Upper lobe of left lung (tissue), 6 donors: ENCODE measurements around the gene XYLT1. TPM values are rescaled to one million over a fixed set of nuclear protein-coding genes. Genes with fewer than 3 reads are reported as not detected.

Experiments
- ATAC-seq, 2 donors: fragments of 200-7000 bp; cut with Tn5 transposase; one replicate each; pipeline ENCODE4 v1.9.1; 2022; ENCODE audit warnings: mild to moderate bottlenecking in 2 of 2, moderate library complexity in 2 of 2; ENCODE audit not compliant: low FRiP score in 2 of 2
- DNase-seq, 2 donors: peaks; one replicate each; pipeline ENCODE4 v3.0.0-alpha.2; 2019 to 2020
- H3K27ac ChIP-seq, 4 donors: fragments of 200-600 bp; sonication (generic); one replicate each; pipeline ENCODE4 v1.5.1; 2016 to 2019
- H3K27me3 ChIP-seq, 4 donors: fragments of 200-600 bp; sonication (generic); one replicate each; pipeline ENCODE4 v1.5.1; 2017 to 2019
- H3K36me3 ChIP-seq, 4 donors: fragments of 200-600 bp; sonication (generic); one replicate each; pipeline ENCODE4 v1.5.1; 2016 to 2019
- H3K4me1 ChIP-seq, 4 donors: fragments of 200-600 bp; sonication (generic); one replicate each; pipeline ENCODE4 v1.5.1; 2018 to 2019
- H3K4me3 ChIP-seq, 4 donors: fragments of 200-600 bp; sonication (generic); one replicate each; pipeline ENCODE4 v1.5.1; 2017 to 2019; ENCODE audit warnings: mild to moderate bottlenecking in 2 of 4, moderate library complexity in 1 of 4
- H3K9me3 ChIP-seq, 4 donors: fragments of 200-600 bp; sonication (generic); one replicate each; pipeline ENCODE4 v1.5.1; 2018 to 2019
- EP300 ChIP-seq, 4 donors: sonication (generic); formaldehyde crosslinking; IDR thresholded peaks; one replicate each; pipeline ENCODE4 v1.5.1; 2017; ENCODE audit warnings: antibody characterized with exemption in 4 of 4, control low read depth in 2 of 4
- POLR2A ChIP-seq, 4 donors: fragments of 450-650 bp; IDR thresholded peaks; one replicate each; pipeline ENCODE4 v1.5.1; 2016 to 2017; ENCODE audit warnings: antibody characterized with exemption in 4 of 4, mild to moderate bottlenecking in 2 of 4
- POLR2AphosphoS5 ChIP-seq, 2 donors: sonication (generic); formaldehyde crosslinking; IDR thresholded peaks; one replicate each; pipeline ENCODE4 v1.5.1; 2017; ENCODE audit warnings: antibody characterized with exemption in 2 of 2
- WGBS, 2 donors: methylation state at CpG; one replicate each; pipeline ENCODE4 v1.1.5; 2017 to 2018; 5-methylcytosine and 5-hydroxymethylcytosine counted together
- total RNA-seq, 6 donors: library from RNA; depleted of rRNA in 4 of 6; stranded (reverse); fragments of >200 nt in 4 of 6; gene quantifications; one replicate each; pipeline versions ENCODE4 v1.1.0 to v1.2.1, GENCODE V29; 2016 to 2021
- TF ChIP-seq, protein P1 (sequence below), 6 experiments: fragments of 450-650 bp in 4 of 6; fragments of 200-600 bp in 2 of 6; sonication (generic) in 2 of 6; IDR thresholded peaks; one replicate each; pipeline ENCODE4 v1.5.1; 2016 to 2019; ENCODE audit warnings: antibody characterized with exemption in 6 of 6
- donor health status: DM: no; HTN: no; CAD: no; lungs with moderate emphysema.
- donor health status: DM: no; HTN: yes; CAD: no; lungs with severe emphysema.

The XYLT1 gene
- total RNA-seq, 6 donors from 2014 or later = 3.0 to 26.2 (median 6.8) TPM

DNA sequence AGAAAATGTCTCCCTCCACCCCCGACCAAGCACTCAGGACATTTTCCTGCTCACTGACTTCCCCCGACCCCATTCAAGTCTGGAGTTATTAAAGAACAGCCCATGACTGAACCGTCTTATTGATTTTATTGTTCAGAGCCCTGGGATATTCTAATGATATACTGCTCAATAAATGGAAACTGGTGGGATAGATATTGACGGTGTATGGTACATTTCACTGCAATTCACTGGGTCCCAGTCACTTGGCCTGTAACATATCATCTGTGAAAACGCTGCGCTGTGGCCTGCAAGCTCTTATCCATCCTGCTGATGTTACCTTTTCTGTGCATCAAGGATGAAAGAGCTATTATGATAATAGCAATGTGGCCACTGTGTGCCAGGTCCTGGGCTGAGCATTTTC is 258.2 kb downstream of the XYLT1 start:
- TF ChIP-seq EP300 (IDR thresholded peaks at IDR 0.05) (no peak), POLR2AphosphoS5 (IDR thresholded peaks at IDR 0.05) (no peak), POLR2A (IDR thresholded peaks at IDR 0.05) (no peak)
- TF ChIP-seq, protein P1, sequence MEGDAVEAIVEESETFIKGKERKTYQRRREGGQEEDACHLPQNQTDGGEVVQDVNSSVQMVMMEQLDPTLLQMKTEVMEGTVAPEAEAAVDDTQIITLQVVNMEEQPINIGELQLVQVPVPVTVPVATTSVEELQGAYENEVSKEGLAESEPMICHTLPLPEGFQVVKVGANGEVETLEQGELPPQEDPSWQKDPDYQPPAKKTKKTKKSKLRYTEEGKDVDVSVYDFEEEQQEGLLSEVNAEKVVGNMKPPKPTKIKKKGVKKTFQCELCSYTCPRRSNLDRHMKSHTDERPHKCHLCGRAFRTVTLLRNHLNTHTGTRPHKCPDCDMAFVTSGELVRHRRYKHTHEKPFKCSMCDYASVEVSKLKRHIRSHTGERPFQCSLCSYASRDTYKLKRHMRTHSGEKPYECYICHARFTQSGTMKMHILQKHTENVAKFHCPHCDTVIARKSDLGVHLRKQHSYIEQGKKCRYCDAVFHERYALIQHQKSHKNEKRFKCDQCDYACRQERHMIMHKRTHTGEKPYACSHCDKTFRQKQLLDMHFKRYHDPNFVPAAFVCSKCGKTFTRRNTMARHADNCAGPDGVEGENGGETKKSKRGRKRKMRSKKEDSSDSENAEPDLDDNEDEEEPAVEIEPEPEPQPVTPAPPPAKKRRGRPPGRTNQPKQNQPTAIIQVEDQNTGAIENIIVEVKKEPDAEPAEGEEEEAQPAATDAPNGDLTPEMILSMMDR (IDR thresholded peaks at IDR 0.05) = no peak
- Histone ChIP-seq H3K27me3 (no peaks in the 10 kb centered on the region), H3K27ac (no peak overlapping the region), H3K4me3 (no peak overlapping the region), H3K4me1 (no peaks in the 10 kb centered on the region), H3K9me3 (peaks cover 0 to 5% (median 2%) of the 10 kb centered on the region in 4 donors), H3K36me3 (no peaks in the 10 kb centered on the region)
- DNase-seq (no peak), ATAC-seq (no peak)
- WGBS, 2 donors = 70 to 77% methylated on average over 6 of the region's 6 CpGs

DNA sequence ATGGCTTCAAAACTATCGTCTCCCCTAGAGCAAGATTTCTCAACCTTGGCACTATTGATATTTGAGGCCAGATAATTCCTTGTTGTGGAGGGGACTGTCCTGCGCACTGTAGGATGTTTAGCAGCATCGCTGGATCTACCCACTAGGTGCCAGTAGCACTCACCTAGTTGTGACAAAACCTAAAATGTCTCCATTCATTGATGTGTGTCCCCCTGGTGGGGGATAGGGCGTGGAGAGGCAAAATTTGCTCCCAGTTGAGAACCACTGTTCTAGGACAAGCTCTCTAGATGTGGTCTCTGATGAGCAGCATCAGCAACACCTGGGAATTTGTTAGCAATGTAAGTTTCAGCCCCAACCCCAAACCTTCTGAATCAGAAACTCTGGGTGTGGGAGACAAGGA is 259.0 kb downstream of the XYLT1 start:
- TF ChIP-seq POLR2AphosphoS5 (IDR thresholded peaks at IDR 0.05) (no peak), POLR2A (IDR thresholded peaks at IDR 0.05) (no peak), EP300 (IDR thresholded peaks at IDR 0.05) (no peak)
- TF ChIP-seq, protein P1 (IDR thresholded peaks at IDR 0.05) = peak in 2 of 6 experiments; percentile 8 to 10
- Histone ChIP-seq H3K9me3 (peaks cover 0 to 5% (median 2%) of the 10 kb centered on the region in 4 donors), H3K27me3 (no peaks in the 10 kb centered on the region), H3K4me3 (no peak overlapping the region), H3K36me3 (no peaks in the 10 kb centered on the region), H3K27ac (no peak overlapping the region), H3K4me1 (no peaks in the 10 kb centered on the region)
- ATAC-seq (no peak), DNase-seq (no peak)
- 77 to 83% methylated on average over 4 of the region's 4 CpGs for WGBS, 2 donors

DNA sequence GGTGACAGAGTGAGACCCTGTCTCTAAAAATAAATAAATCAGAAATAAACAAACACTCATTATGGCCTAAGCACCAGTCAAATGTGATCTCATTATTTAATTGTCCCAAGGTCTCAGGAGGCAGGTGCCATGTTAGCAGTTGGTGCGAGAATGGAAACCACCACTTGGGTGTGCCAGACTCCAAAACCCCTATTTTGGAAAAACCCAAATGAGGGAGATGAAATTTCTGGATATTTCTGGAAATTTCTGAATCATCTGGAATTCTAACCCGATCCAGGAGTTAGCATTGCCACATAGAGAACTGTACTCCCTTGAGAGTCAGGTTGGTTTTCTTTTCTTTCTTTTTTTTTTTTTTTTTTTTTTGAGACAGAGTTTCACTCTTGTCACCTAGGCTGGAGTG is 264.0 kb downstream of the XYLT1 start:
- no peaks in the 10 kb centered on the region for H3K27me3 ChIP-seq
- no peaks in the 10 kb centered on the region for H3K36me3 ChIP-seq
- H3K27ac ChIP-seq = no peak overlapping the region
- no peaks in the 10 kb centered on the region for H3K9me3 ChIP-seq
- H3K4me3 ChIP-seq = no peak overlapping the region
- ATAC-seq (no peak), DNase-seq (no peak)
- TF ChIP-seq POLR2AphosphoS5 (IDR thresholded peaks at IDR 0.05) (no peak), EP300 (IDR thresholded peaks at IDR 0.05) (no peak), POLR2A (IDR thresholded peaks at IDR 0.05) (no peak)
- TF ChIP-seq, protein P1 (IDR thresholded peaks at IDR 0.05) = no peak
- WGBS, 2 donors = 88 to 95% methylated on average over 2 of the region's 2 CpGs
- H3K4me1 ChIP-seq = peaks cover 9 to 26% (median 14%) of the 10 kb centered on the region in 4 donors

DNA sequence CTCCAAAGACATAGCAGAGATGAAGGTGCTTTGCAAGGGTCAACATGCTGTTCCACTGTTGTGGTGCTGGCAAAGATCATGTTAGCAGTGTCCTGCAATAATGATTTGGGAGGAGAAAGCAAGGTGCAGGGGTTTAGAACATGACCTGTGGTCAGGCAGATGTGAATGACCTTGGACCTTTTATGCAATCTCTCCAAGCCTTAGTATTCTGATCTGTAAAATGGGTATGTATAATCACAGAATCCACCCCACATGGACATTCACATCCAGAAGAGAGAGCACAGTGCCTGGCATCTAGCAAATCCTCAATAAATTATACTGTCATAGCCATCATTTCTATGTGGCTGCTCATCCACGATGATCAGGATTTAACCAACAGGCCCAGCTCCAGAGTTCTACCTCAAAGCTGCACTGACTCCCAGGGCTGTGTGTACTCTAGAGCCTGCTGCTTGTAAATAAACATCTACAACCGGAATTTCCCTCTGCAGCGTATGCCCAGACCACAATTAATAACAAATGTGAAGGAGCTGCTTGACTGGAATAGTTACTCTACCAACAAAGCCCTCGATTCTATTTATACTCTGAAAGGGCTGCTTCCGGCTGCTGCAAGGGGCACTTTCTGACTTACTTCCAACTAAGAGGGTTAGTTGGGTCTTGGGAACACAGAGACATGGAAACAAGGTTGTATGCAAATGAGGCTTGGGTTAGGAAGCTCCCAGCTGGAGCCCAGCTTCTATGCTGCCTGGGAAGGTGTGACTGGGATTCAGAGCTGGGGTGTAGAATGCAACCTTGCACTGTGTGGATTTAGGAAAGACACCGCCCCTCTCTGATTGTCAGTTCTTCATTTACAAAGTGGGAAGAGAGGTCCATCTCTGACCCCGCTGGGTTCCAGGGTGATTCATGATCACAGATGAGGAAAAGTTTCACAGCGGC is 265.2 kb downstream of the XYLT1 start:
- no peaks in the 10 kb centered on the region for H3K36me3 ChIP-seq
- no peak for TF ChIP-seq POLR2A (IDR thresholded peaks at IDR 0.05)
- no peak for TF ChIP-seq POLR2AphosphoS5 (IDR thresholded peaks at IDR 0.05)
- TF ChIP-seq, protein P1 (IDR thresholded peaks at IDR 0.05) = no peak
- no peak for TF ChIP-seq EP300 (IDR thresholded peaks at IDR 0.05)
- ATAC-seq (no peak), DNase-seq (no peak)
- 42 to 54% methylated on average over 8 of the region's 8 CpGs for WGBS, 2 donors
- H3K27ac ChIP-seq = peak overlapping the region in 1 of 4 donors; percentile 9
- no peaks in the 10 kb centered on the region for H3K9me3 ChIP-seq
- H3K27me3 ChIP-seq = no peaks in the 10 kb centered on the region
- no peak overlapping the region for H3K4me3 ChIP-seq
- H3K4me1 ChIP-seq = peaks cover 9 to 26% (median 14%) of the 10 kb centered on the region in 4 donors
